C4-2B (cell line): ENCODE results near the gene DDX53.
A peak's percentile ranks its signal among the peaks of the same experiment; 100 is the strongest.

Experiments used
- H3K27ac ChIP-seq: fragments of 450-650 bp; 2 replicates; pipeline ENCODE4 v1.5.1; 2017
- CTCF ChIP-seq: fragments of 450-650 bp; conservative IDR thresholded peaks from 2 replicates; pipeline ENCODE4 v1.5.1; 2017; ENCODE audit warnings: mild to moderate bottlenecking
- ZFX ChIP-seq: fragments of 450-650 bp; IDR thresholded peaks from 2 replicates; pipeline ENCODE4 v1.6.1; 2017

The DDX53 gene

GRCh38 chrX:22970861-22971260 is 28.9 kb upstream of the DDX53 start:
- TF ChIP-seq CTCF (no peak), ZFX (no peak)
- no peak overlapping the region for H3K27ac ChIP-seq

GRCh38 chrX:22974616-22975015 is 25.1 kb upstream of the DDX53 start:
- TF ChIP-seq ZFX (no peak), CTCF (no peak)
- H3K27ac ChIP-seq: no peak overlapping the region

GRCh38 chrX:22975786-22976185 is 24.0 kb upstream of the DDX53 start:
- H3K27ac ChIP-seq: no peak overlapping the region
- no peak for TF ChIP-seq CTCF

GRCh38 chrX:22985958-22986357 is 13.8 kb upstream of the DDX53 start:
- H3K27ac ChIP-seq: no peak overlapping the region
- TF ChIP-seq ZFX (no peak), CTCF (no peak)

- H3K27ac ChIP-seq: no peak overlapping the region
- TF ChIP-seq CTCF (no peak), ZFX (no peak)
Measured at GRCh38 chrX:22987452-22987851, 12.3 kb upstream of the DDX53 start.

GRCh38 chrX:23003116-23003515 is 3.4 kb downstream of the DDX53 start:
- TF ChIP-seq ZFX (no peak), CTCF (no peak)
- H3K27ac ChIP-seq: no peak overlapping the region

- TF ChIP-seq ZFX (no peak), CTCF (peak; percentile 67)
- H3K27ac ChIP-seq: no peak overlapping the region
Measured at GRCh38 chrX:23008431-23009099, 8.8 kb downstream of the DDX53 start.
